GM13976 (cell line): Measurements from ENCODE around the gene FTO.

ENCODE experiments used
- DNase-seq: peaks from one replicate; pipeline ENCODE4 v3.0.0; 2012; ENCODE audit warnings: low spot score
- CTCF ChIP-seq: IDR thresholded peaks from 2 replicates; pipeline ENCODE4 v1.5.1; 2012; ENCODE audit warnings: borderline replicate concordance, mild to moderate bottlenecking; ENCODE audit not compliant: insufficient read depth; ENCODE audit errors: extremely low read depth, missing control alignments, control extremely low read depth
- in situ Hi-C: fragments of 300-500 bp; cut with MboI; formaldehyde crosslinking; loops from one replicate; pipeline ENCODE4 v1.12.0; 2022; ENCODE audit warnings: low sequenced_read_pairs, mixed read lengths, inconsistent platforms; ENCODE audit not compliant: unreplicated experiment

FTO gene

GRCh38 chr16:53876811-53877210 lies 172.9 kb downstream of the FTO start:
- no peak for TF ChIP-seq CTCF
- DNase-seq, result no peak
- in situ Hi-C loops, result no loop called here

GRCh38 chr16:53878216-53878615 lies 174.3 kb downstream of the FTO start:
- TF ChIP-seq CTCF, result no peak
- in situ Hi-C loops, result no loop called here
- no peak for DNase-seq

- no peak for TF ChIP-seq CTCF
- DNase-seq, result no peak
- in situ Hi-C loops, result no loop called here
Observed at GRCh38 chr16:53881371-53881770, 177.4 kb downstream of the FTO start.

- no peak for TF ChIP-seq CTCF
- in situ Hi-C loops, result no loop called here
- no peak for DNase-seq
Observed at GRCh38 chr16:53882310-53882709, 178.4 kb downstream of the FTO start.

- no peak for DNase-seq
- in situ Hi-C loops, result no loop called here
- TF ChIP-seq CTCF, result no peak
Observed at GRCh38 chr16:53884748-53885147, 180.8 kb downstream of the FTO start.

- TF ChIP-seq CTCF, result no peak
- DNase-seq, result no peak
- in situ Hi-C loops, result no loop called here
Observed at GRCh38 chr16:53886482-53887378, 182.8 kb downstream of the FTO start.
